KOPT-K1 (cell line): ENCODE measurements around the gene IL24.
A peak's percentile ranks its signal among the peaks of the same experiment; 100 is the strongest.
"Not testable (repeated sequence)": the region's sequence is repeated elsewhere in the genome, so short reads cannot be mapped to it uniquely, and the experiment has no call there.

Experiments used
- H3K27ac ChIP-seq: fragments of 200-600 bp; sonication (generic); 2 replicates; pipeline ENCODE4 v1.5.1; 2016; ENCODE audit warnings: antibody characterized with exemption, mild to moderate bottlenecking, low read depth, low read length; ENCODE audit not compliant: poor library complexity, severe bottlenecking
- H3K36me3 ChIP-seq: fragments of 200-600 bp; sonication (generic); 2 replicates; pipeline ENCODE4 v1.5.1; 2017; ENCODE audit warnings: antibody characterized with exemption, mild to moderate bottlenecking, low read length, moderate library complexity; ENCODE audit not compliant: insufficient read depth
- H3K9me3 ChIP-seq: fragments of 200-600 bp; sonication (generic); 2 replicates; pipeline ENCODE4 v1.5.1; 2017; ENCODE audit warnings: antibody characterized with exemption, low read length, mild to moderate bottlenecking; ENCODE audit not compliant: insufficient read depth, poor library complexity, severe bottlenecking

Gene IL24

DNA sequence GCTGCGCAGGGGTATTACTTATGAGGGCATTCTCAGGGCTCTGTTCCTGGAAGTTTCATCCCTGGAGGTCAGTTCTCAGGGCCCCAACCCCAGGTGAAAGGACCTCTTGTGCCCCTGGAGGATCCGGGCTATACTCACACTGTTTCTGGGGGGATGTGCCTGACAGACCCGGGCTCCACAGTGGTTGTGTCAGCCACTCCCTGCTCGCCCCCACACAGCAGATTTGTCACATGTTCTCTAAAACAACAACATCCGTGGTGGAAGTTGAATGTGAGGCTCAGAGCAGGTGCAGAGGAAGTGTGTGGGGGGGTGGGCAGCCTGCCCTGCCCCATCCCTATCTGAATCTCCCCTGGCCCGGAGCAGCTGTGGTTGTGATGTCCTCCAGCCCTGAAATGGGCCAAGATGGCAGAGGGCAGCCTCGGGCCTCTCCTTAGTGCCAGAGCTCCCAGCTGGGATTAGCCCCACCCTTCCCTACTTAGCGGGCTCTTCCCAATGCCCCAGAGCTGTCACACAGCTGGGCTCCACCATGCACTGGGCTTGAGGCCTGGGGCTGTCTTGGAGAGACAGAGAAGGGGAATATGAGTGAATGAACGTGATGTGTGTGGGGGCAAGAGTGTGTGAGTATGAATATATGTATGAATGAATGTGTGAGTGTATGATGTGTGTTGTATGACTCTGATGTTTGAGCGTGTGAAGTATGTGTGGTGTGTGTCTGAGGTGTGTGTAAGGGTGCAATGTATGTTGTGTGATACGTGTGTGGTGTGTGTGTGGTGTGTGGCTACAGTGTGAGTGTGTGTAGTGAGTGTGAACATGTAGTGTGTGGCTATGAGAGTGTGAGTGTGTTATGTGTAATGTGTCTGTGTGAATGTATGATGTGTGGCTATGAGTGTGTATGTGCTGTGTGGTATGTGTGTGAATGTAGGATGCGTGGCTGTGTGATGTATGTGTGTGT, 26.0 kb downstream of the IL24 start:
- no peaks in the 10 kb centered on the region for H3K9me3 ChIP-seq
- H3K36me3 ChIP-seq = no peaks in the 10 kb centered on the region
- peak overlapping the region; percentile 88 for H3K27ac ChIP-seq

GRCh38 chr1:206923961-206924557, 26.8 kb downstream of the IL24 start:
- H3K27ac ChIP-seq = peak overlapping the region; percentile 88
- not testable (repeated sequence) for H3K36me3 ChIP-seq, H3K9me3 ChIP-seq

- H3K9me3 ChIP-seq = no peaks in the 10 kb centered on the region
- no peaks in the 10 kb centered on the region for H3K36me3 ChIP-seq
- H3K27ac ChIP-seq = peak overlapping the region; percentile 88
These were observed 27.4 kb downstream of the IL24 start for GRCh38 chr1:206924592-206925105.

DNA sequence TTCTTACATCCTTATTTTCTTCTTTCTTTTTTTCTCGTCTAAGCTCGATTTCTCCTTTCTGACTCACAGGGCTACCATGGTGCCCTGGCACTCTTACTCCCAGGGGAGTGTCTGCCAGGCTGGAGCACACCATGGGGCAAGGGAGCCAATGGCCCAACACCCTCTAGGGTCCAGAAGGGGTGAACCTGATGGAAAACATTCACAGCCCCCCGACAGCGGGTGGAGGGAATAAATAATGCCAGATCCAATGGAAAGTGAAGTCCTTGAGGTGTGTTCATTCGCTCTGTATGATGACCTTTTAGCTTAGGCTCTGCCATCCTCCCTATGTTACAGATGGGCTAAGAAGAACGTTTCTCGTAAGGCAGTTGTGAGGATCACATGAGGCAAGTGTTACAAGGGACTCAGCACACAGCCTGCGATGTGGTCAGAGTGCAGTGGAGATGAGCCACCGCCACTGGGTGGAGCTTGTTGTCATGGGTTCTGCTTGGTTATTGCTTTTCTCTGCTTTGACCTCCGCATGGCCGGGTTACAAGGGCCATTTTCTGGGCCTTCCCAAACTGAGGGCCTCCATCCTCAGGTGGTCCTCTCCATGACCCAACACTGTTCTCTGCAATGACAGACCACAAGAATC, 28.0 kb downstream of the IL24 start:
- Histone ChIP-seq H3K27ac (no peak overlapping the region), H3K9me3 (no peaks in the 10 kb centered on the region), H3K36me3 (no peaks in the 10 kb centered on the region)

GRCh38 chr1:206926286-206926685, 29.0 kb downstream of the IL24 start:
- Histone ChIP-seq H3K36me3 (no peaks in the 10 kb centered on the region), H3K9me3 (no peaks in the 10 kb centered on the region), H3K27ac (no peak overlapping the region)

GRCh38 chr1:206929524-206929923, 32.3 kb downstream of the IL24 start:
- H3K9me3 ChIP-seq = no peaks in the 10 kb centered on the region
- H3K27ac ChIP-seq = no peak overlapping the region
- no peaks in the 10 kb centered on the region for H3K36me3 ChIP-seq

- Histone ChIP-seq H3K36me3 (no peaks in the 10 kb centered on the region), H3K27ac (no peak overlapping the region), H3K9me3 (no peaks in the 10 kb centered on the region)
These were observed 33.1 kb downstream of the IL24 start for GRCh38 chr1:206930210-206930798.

GRCh38 chr1:206931709-206932108, 34.5 kb downstream of the IL24 start:
- no peaks in the 10 kb centered on the region for H3K36me3 ChIP-seq
- H3K27ac ChIP-seq = no peak overlapping the region
- H3K9me3 ChIP-seq = no peaks in the 10 kb centered on the region

GRCh38 chr1:206932177-206932576, 34.9 kb downstream of the IL24 start:
- no peaks in the 10 kb centered on the region for H3K36me3 ChIP-seq
- H3K27ac ChIP-seq = no peak overlapping the region
- H3K9me3 ChIP-seq = no peaks in the 10 kb centered on the region

DNA sequence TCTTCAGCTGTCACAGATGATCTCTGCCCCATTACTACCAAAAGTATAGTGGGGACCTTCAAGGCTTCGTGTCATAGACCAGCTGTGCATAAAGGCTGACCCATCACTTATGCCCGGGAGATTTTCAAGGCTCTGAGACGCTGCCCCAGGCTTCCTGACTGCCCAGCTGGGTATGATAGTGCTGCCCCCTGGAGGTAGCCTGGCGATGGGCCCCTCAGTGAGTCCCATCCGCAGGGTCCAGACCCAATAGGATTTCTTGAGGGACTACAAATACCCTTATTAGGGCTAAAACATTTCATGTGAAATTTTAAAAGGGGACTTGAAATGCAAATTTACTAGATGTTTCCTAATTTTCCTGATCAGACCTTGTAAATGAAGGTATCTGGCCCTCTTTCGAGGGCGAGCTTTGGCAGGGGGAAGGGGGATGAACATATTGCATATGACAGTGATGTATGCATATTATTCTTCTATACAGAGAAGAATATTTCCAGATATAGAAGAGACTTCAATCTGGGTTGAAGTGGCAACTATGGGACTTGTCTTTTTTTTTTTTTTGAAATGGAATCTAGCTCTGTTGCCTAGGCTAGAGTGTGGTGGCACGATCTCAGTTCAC, 36.2 kb downstream of the IL24 start:
- no peaks in the 10 kb centered on the region for H3K36me3 ChIP-seq

GRCh38 chr1:206935491-206936067, 38.3 kb downstream of the IL24 start:
- H3K36me3 ChIP-seq = no peaks in the 10 kb centered on the region
- H3K27ac ChIP-seq = no peak overlapping the region
- H3K9me3 ChIP-seq = no peaks in the 10 kb centered on the region

More for the DNA sequence above, 36.2 kb downstream of the IL24 start:
- no peak overlapping the region for H3K27ac ChIP-seq
- no peaks in the 10 kb centered on the region for H3K9me3 ChIP-seq

- no peaks in the 10 kb centered on the region for H3K9me3 ChIP-seq
- no peak overlapping the region for H3K27ac ChIP-seq
- no peaks in the 10 kb centered on the region for H3K36me3 ChIP-seq
These were observed 40.2 kb downstream of the IL24 start for GRCh38 chr1:206937425-206937824.

DNA sequence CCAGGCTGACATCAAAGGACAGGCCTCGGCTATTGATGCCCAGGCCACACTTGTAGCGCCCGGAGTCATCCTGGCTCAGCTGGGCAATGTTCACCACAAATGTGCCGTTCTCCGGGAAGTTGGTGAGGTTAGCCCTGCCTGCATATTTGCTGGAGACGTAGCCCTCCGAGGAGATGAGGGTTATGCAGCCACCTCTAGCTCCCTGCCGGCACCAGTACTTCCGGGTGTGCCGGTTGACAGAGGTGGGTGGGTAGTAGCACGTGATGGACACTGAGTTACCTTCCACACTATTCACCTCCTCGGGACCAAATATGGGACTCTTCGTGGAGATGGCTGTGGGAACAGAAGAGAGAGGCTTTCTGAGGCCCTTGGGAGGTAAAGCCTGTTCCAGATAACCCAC, 41.9 kb downstream of the IL24 start:
- Histone ChIP-seq H3K9me3 (no peaks in the 10 kb centered on the region), H3K27ac (no peak overlapping the region), H3K36me3 (no peaks in the 10 kb centered on the region)

DNA sequence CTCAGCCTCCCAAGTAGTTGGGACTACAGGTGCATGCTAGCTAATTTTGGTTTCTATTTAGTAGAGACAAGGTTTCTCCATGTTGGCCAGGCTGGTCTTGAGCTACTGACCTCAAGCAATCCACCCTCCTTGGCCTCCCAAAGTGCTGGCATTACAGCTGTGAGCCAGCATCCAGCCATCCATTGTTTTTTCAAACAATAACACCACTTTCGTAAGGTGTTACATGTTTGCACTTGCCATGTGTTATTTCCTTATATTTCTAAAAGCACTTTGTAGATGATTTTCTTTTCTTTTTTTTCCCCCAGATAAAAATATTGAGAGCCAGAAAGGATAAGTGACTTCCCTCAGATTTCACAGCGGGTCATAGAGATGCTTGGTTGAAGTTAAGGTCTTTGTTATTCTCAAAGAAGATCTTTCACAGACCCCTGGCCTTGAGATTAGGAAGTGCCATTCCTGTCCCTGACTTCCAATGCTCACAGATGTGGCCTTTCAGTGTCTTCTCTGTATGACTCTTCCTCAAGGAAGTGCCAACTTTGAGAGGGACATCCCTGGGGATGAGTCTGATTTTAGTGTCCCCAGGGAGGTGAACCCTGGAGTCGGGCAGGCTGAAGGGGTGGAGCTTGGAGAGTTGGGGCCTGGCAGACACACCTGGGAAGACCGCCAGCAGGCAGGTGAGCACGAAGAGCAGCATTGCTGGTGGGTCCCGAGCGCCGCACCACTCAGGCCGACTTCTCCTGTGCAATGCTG, 42.8 kb downstream of the IL24 start:
- H3K9me3 ChIP-seq = no peaks in the 10 kb centered on the region
- no peak overlapping the region for H3K27ac ChIP-seq
- no peaks in the 10 kb centered on the region for H3K36me3 ChIP-seq
